Smooth muscle cell (in vitro differentiated cells): ENCODE data around the gene HYDIN. TPM values are rescaled to one million over a fixed set of nuclear protein-coding genes. Genes with fewer than 3 reads are reported as not detected.

Experiments
- DNase-seq: peaks from one replicate; lab custom pipeline; 2025; ENCODE audit not compliant: unreplicated experiment; lab: John Stamatoyannopoulos, UW
- H2AFZ ChIP-seq: fragments of 200-600 bp; sonication (generic); 2 replicates; pipeline ENCODE4 v1.6.0; 2016; ENCODE audit warnings: antibody characterized with exemption, low read depth, mild to moderate bottlenecking
- H3F3A ChIP-seq: fragments of 200-600 bp; sonication (generic); 2 replicates; pipeline ENCODE4 v1.6.0; 2017; ENCODE audit warnings: antibody characterized with exemption, low read depth
- H3K27ac ChIP-seq: fragments of 200-600 bp; sonication (generic); 2 replicates; pipeline ENCODE4 v1.5.1; 2016; ENCODE audit warnings: low read depth, mild to moderate bottlenecking
- H3K27me3 ChIP-seq: fragments of 200-600 bp; sonication (generic); 2 replicates; pipeline ENCODE4 v1.6.1; 2016; ENCODE audit warnings: low read depth, mild to moderate bottlenecking
- H3K36me3 ChIP-seq: fragments of 200-600 bp; sonication (generic); 2 replicates; pipeline ENCODE4 v1.5.1; 2016; ENCODE audit warnings: low read depth
- H3K4me1 ChIP-seq: fragments of 200-600 bp; sonication (generic); 2 replicates; pipeline ENCODE4 v1.5.1; 2016; ENCODE audit warnings: low read depth
- H3K4me2 ChIP-seq: fragments of 200-600 bp; sonication (generic); 2 replicates; pipeline ENCODE4 v1.6.0; 2016; ENCODE audit warnings: mild to moderate bottlenecking
- H3K4me3 ChIP-seq: fragments of 200-600 bp; sonication (generic); 2 replicates; pipeline ENCODE4 v1.5.1; 2016; ENCODE audit warnings: mild to moderate bottlenecking
- H3K79me2 ChIP-seq: fragments of 200-600 bp; sonication (generic); 2 replicates; pipeline ENCODE4 v1.6.0; 2016; ENCODE audit warnings: low read depth, mild to moderate bottlenecking
- H3K9ac ChIP-seq: fragments of 200-600 bp; sonication (generic); 2 replicates; pipeline ENCODE4 v1.6.0; 2016; ENCODE audit warnings: low read depth
- H3K9me3 ChIP-seq: fragments of 200-600 bp; sonication (generic); replicated peaks from 2 replicates; pipeline ENCODE4 v1.5.1; 2016; ENCODE audit warnings: low read depth
- H4K20me1 ChIP-seq: fragments of 200-600 bp; sonication (generic); 2 replicates; pipeline ENCODE4 v1.6.0; 2016; ENCODE audit warnings: low read depth
- CTCF ChIP-seq: fragments of 200-600 bp; sonication (generic); IDR thresholded peaks from 2 replicates; pipeline ENCODE4 v1.5.1; 2017; ENCODE audit warnings: borderline replicate concordance, mild to moderate bottlenecking, antibody characterized with exemption; ENCODE audit not compliant: insufficient read depth, poor library complexity, severe bottlenecking
- WGBS: methylation state at CpG from one replicate; pipeline ENCODE4 v1.1.7; 2016; ENCODE audit warnings: low lambda C conversion rate; 5-methylcytosine and 5-hydroxymethylcytosine counted together
- polyA plus RNA-seq: library from polyadenylated mRNA; unstranded; fragments of >200 nt; fragmentation: Nextera tagmentation; extraction: Ambion mirVana; gene quantifications from 2 replicates; pipeline ENCODE4 v1.2.1, GENCODE V29; 2016
- total RNA-seq: library from RNA; depleted of rRNA; stranded (reverse); fragments of >200 nt; gene quantifications from 2 replicates; pipeline ENCODE4 v1.2.3, GENCODE V29; 2014

Gene HYDIN
- total and polyA plus RNA-seq, 2 experiments from 2014 or later: 0.41 to 0.45 TPM

- Histone ChIP-seq H3F3A (no peaks in the 10 kb centered on the region), H3K4me2 (no peak overlapping the region), H3K79me2 (no peaks in the 10 kb centered on the region), H3K27ac (no peak overlapping the region), H3K4me3 (no peak overlapping the region), H3K4me1 (no peaks in the 10 kb centered on the region), H3K9me3 (no peaks in the 10 kb centered on the region), H4K20me1 (no peaks in the 10 kb centered on the region), H3K36me3 (no peaks in the 10 kb centered on the region), H3K27me3 (no peaks in the 10 kb centered on the region), H2AFZ (no peak overlapping the region), H3K9ac (no peak overlapping the region)
- no peak for DNase-seq
- 85% methylated on average over 4 of the region's 4 CpGs for WGBS
- TF ChIP-seq CTCF: no peak
Measured at GRCh38 chr16:71242036-71242435, 11.5 kb upstream of the HYDIN start.

DNA sequence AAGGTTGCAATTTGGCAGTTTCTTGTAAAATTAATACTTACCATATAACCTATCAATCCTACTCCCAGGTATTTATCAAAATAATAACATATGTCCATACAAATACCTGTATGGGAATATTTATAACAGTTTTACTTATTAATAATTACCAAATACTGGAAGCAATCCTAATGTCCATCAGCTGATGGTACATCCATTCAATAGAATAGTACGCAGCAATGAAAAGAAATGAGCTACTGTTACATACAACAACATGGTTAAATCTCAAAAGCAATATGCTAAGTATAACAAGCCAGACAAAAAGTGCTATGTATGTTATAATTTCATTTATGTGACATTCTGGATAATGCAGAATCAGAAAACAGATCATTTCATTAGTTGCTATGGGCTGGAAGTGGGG is 1.2 kb downstream of the HYDIN start:
- no peak for DNase-seq
- Histone ChIP-seq H3F3A (no peaks in the 10 kb centered on the region), H4K20me1 (no peaks in the 10 kb centered on the region), H3K9ac (no peak overlapping the region), H3K4me3 (no peak overlapping the region), H3K27me3 (no peaks in the 10 kb centered on the region), H3K4me2 (no peak overlapping the region), H2AFZ (no peak overlapping the region), H3K79me2 (no peaks in the 10 kb centered on the region), H3K4me1 (no peaks in the 10 kb centered on the region), H3K27ac (no peak overlapping the region), H3K36me3 (no peaks in the 10 kb centered on the region), H3K9me3 (peaks cover 6% of the 10 kb centered on the region)
- 90% methylated on average over 1 of the region's 1 CpG for WGBS
- TF ChIP-seq CTCF: no peak

GRCh38 chr16:71226229-71227141 is 4.0 kb downstream of the HYDIN start:
- Histone ChIP-seq H3K9ac (no peak overlapping the region), H3K4me3 (no peak overlapping the region)
- no peak for DNase-seq

More at GRCh38 chr16:71226229-71227141, 4.0 kb downstream of the HYDIN start:
- no peak for TF ChIP-seq CTCF
- 68% methylated on average over 5 of the region's 5 CpGs for WGBS
- H4K20me1 ChIP-seq: no peaks in the 10 kb centered on the region
- H3K79me2 ChIP-seq: no peaks in the 10 kb centered on the region
- H3F3A ChIP-seq: no peaks in the 10 kb centered on the region
- H3K36me3 ChIP-seq: no peaks in the 10 kb centered on the region
- no peaks in the 10 kb centered on the region for H3K4me1 ChIP-seq
- no peak overlapping the region for H3K27ac ChIP-seq
- no peak overlapping the region for H3K4me2 ChIP-seq
- H3K27me3 ChIP-seq: no peaks in the 10 kb centered on the region
- H2AFZ ChIP-seq: no peak overlapping the region
- peaks cover 6% of the 10 kb centered on the region for H3K9me3 ChIP-seq
